UCSD-AML1 (cell line): ENCODE measurements around the gene SARDH.
A peak's percentile ranks its signal among the peaks of the same experiment; 100 is the strongest.
"Not testable (repeated sequence)": the region's sequence is repeated elsewhere in the genome, so short reads cannot be mapped to it uniquely, and the experiment has no call there.

ENCODE experiments used
- DNase-seq: peaks from one replicate; lab custom pipeline; 2025; ENCODE audit not compliant: unreplicated experiment; lab: John Stamatoyannopoulos, UW

The SARDH gene

GRCh38 chr9:133775951-133776905, 38.1 kb upstream of the SARDH start:
- no peak for DNase-seq

GRCh38 chr9:133775291-133775690, 37.1 kb upstream of the SARDH start:
- DNase-seq: no peak

- no peak for DNase-seq
These were observed 36.6 kb upstream of the SARDH start for GRCh38 chr9:133774799-133775198.

GRCh38 chr9:133773889-133774655, 35.9 kb upstream of the SARDH start:
- no peak for DNase-seq

GRCh38 chr9:133772581-133772980, 34.4 kb upstream of the SARDH start:
- no peak for DNase-seq

- DNase-seq: no peak
These were observed 33.6 kb upstream of the SARDH start for GRCh38 chr9:133771486-133772482.

GRCh38 chr9:133770076-133770777, 32.1 kb upstream of the SARDH start:
- no peak for DNase-seq

- DNase-seq: no peak
These were observed 31.4 kb upstream of the SARDH start for GRCh38 chr9:133769511-133770075.

GRCh38 chr9:133768859-133769510, 30.8 kb upstream of the SARDH start:
- peak; percentile 43 for DNase-seq

GRCh38 chr9:133768371-133768858, 30.3 kb upstream of the SARDH start:
- no peak for DNase-seq

- no peak for DNase-seq
These were observed 29.5 kb upstream of the SARDH start for GRCh38 chr9:133767625-133768024.

GRCh38 chr9:133767008-133767407, 28.9 kb upstream of the SARDH start:
- no peak for DNase-seq

- not testable (repeated sequence) for DNase-seq
These were observed 28.1 kb upstream of the SARDH start for GRCh38 chr9:133766234-133766633.

GRCh38 chr9:133763272-133764183, 25.4 kb upstream of the SARDH start:
- no peak for DNase-seq

- no peak for DNase-seq
These were observed 24.5 kb upstream of the SARDH start for GRCh38 chr9:133762488-133763271.

GRCh38 chr9:133761641-133762248, 23.6 kb upstream of the SARDH start:
- DNase-seq: no peak

GRCh38 chr9:133760713-133761290, 22.6 kb upstream of the SARDH start:
- no peak for DNase-seq
